ENCODE results near the gene CYGB. TPM values are rescaled to one million over a fixed set of nuclear protein-coding genes. Genes with fewer than 3 reads are reported as not detected.

CYGB gene
- total RNA-seq, 6 experiments from 2014 or later = 0.26 to 0.66 (median 0.33) TPM

DNA sequence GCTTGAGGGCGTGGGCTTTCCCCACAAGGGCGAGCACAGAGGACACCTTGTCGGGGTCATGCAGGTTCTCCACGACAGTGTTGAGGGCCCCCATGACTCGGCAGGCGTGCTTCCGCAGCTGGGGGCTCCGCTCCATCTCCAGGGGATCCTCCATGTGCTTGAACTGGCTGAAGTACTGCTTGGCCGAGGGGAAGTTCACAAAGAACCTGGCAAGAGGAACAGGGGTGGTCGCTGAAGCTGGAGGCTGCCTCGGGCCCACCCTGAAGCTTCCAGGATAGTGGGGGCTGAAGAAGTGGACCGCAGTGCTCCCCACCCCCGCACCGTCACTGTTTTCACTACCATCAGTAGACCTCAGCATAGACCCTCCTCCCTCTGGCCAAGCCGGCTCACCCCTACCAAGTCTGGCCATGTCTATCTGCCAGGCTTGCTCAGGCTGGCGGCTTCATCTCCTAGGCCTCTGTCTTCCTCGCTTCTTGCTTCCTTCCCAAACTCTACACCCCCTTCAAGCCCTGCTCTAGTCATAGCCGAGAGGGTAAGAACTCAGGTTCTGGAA is 5.9 kb downstream of the CYGB start:
- no peaks in the 10 kb centered on the region for H3K9me3 Mint-ChIP-seq
- peak overlapping the region; percentile 67 for H3K27ac Mint-ChIP-seq
- DNase-seq = no peak
- TF ChIP-seq CTCF (IDR thresholded peaks at IDR 0.05) = no peak
- H3K27me3 Mint-ChIP-seq (ENCODE audit: insufficient read depth) = peaks cover 6% of the 10 kb centered on the region
- peaks cover 40% of the 10 kb centered on the region for H3K4me1 Mint-ChIP-seq (ENCODE audit: low read depth)
- H3K4me3 Mint-ChIP-seq = no peak overlapping the region
- H3K36me3 Mint-ChIP-seq (ENCODE audit: low read depth) = no peaks in the 10 kb centered on the region

- no peak overlapping the region for H3K4me3 Mint-ChIP-seq
Measured at GRCh38 chr17:76530811-76531485, 6.6 kb downstream of the CYGB start.

GRCh38 chr17:76530095-76530723 is 7.3 kb downstream of the CYGB start:
- H3K4me1 Mint-ChIP-seq (ENCODE audit: low read depth) = peaks cover 40% of the 10 kb centered on the region
- no peak for TF ChIP-seq CTCF (IDR thresholded peaks at IDR 0.05)
- H3K27me3 Mint-ChIP-seq (ENCODE audit: insufficient read depth) = peaks cover 2% of the 10 kb centered on the region
- DNase-seq = peak; percentile 38
- H3K27ac Mint-ChIP-seq = peak overlapping the region; percentile 98
- peak overlapping the region; percentile 70 for H3K4me3 Mint-ChIP-seq
- no peaks in the 10 kb centered on the region for H3K36me3 Mint-ChIP-seq (ENCODE audit: low read depth)
- no peaks in the 10 kb centered on the region for H3K9me3 Mint-ChIP-seq

More at GRCh38 chr17:76530811-76531485, 6.6 kb downstream of the CYGB start:
- TF ChIP-seq CTCF (IDR thresholded peaks at IDR 0.05) = no peak
- Mint-ChIP-seq H3K27me3 (ENCODE audit: insufficient read depth) (peaks cover 2% of the 10 kb centered on the region), H3K4me1 (ENCODE audit: low read depth) (peaks cover 40% of the 10 kb centered on the region), H3K9me3 (no peaks in the 10 kb centered on the region), H3K27ac (peak overlapping the region; percentile 98), H3K36me3 (ENCODE audit: low read depth) (no peaks in the 10 kb centered on the region)
- no peak for DNase-seq

GRCh38 chr17:76529224-76530094 is 8.1 kb downstream of the CYGB start:
- peak overlapping the region; percentile 98 for H3K27ac Mint-ChIP-seq
- H3K4me3 Mint-ChIP-seq = peak overlapping the region; percentile 70
- DNase-seq = peak; percentile 77
- no peaks in the 10 kb centered on the region for H3K36me3 Mint-ChIP-seq (ENCODE audit: low read depth)
- TF ChIP-seq CTCF (IDR thresholded peaks at IDR 0.05) = no peak; the same call in 1 of the 2 replicates
- H3K27me3 Mint-ChIP-seq (ENCODE audit: insufficient read depth) = peaks cover 2% of the 10 kb centered on the region
- H3K4me1 Mint-ChIP-seq (ENCODE audit: low read depth) = peaks cover 47% of the 10 kb centered on the region
- no peaks in the 10 kb centered on the region for H3K9me3 Mint-ChIP-seq

GRCh38 chr17:76528528-76529223 is 8.8 kb downstream of the CYGB start:
- TF ChIP-seq CTCF (IDR thresholded peaks at IDR 0.05) = peak; percentile 55
- Mint-ChIP-seq H3K4me1 (ENCODE audit: low read depth) (peaks cover 49% of the 10 kb centered on the region), H3K27ac (peak overlapping the region; percentile 98), H3K4me3 (no peak overlapping the region; the same call in 1 of the 2 replicates), H3K36me3 (ENCODE audit: low read depth) (no peaks in the 10 kb centered on the region), H3K27me3 (ENCODE audit: insufficient read depth) (no peaks in the 10 kb centered on the region; the same call in 1 of the 2 replicates), H3K9me3 (no peaks in the 10 kb centered on the region)
- DNase-seq = no peak

All from HFFc6 (cell line).